SW 1271 (cell line): Measurements from ENCODE around the gene KIF7.

Experiments
- DNase-seq, 2 experiments: peaks; one replicate each; lab custom pipeline; 2025; lab: John Stamatoyannopoulos, UW

Gene KIF7

GRCh38 chr15:89670971-89671560 lies 15.8 kb upstream of the KIF7 start:
- DNase-seq: no peak

- no peak for DNase-seq
Measured at GRCh38 chr15:89669941-89670340, 14.7 kb upstream of the KIF7 start.

- no peak for DNase-seq
Measured at GRCh38 chr15:89669309-89669865, 14.1 kb upstream of the KIF7 start.

GRCh38 chr15:89668171-89668570 lies 12.9 kb upstream of the KIF7 start:
- no peak for DNase-seq

GRCh38 chr15:89667706-89667960 lies 12.4 kb upstream of the KIF7 start:
- DNase-seq: no peak

GRCh38 chr15:89666858-89667705 lies 11.8 kb upstream of the KIF7 start:
- no peak for DNase-seq

- no peak for DNase-seq
Measured at GRCh38 chr15:89666184-89666857, 11.1 kb upstream of the KIF7 start.

- no peak for DNase-seq
Measured at GRCh38 chr15:89665449-89666181, 10.3 kb upstream of the KIF7 start.

GRCh38 chr15:89664441-89665350 lies 9.4 kb upstream of the KIF7 start:
- no peak for DNase-seq

GRCh38 chr15:89662893-89663626 lies 7.8 kb upstream of the KIF7 start:
- DNase-seq: peak in 1 of 2 experiments; percentile 81

- DNase-seq: no peak
Measured at GRCh38 chr15:89660556-89660955, 5.3 kb upstream of the KIF7 start.

GRCh38 chr15:89659295-89659694 lies 4.0 kb upstream of the KIF7 start:
- no peak for DNase-seq

GRCh38 chr15:89657686-89658200 lies 2.5 kb upstream of the KIF7 start:
- no peak for DNase-seq

GRCh38 chr15:89656116-89656815 lies 999 bp upstream of the KIF7 start:
- DNase-seq: no peak

- no peak for DNase-seq
Measured at GRCh38 chr15:89654301-89654761, 936 bp downstream of the KIF7 start.

GRCh38 chr15:89653578-89653977 lies 1.7 kb downstream of the KIF7 start:
- DNase-seq: no peak

- no peak for DNase-seq
Measured at GRCh38 chr15:89652666-89653065, 2.6 kb downstream of the KIF7 start.

- no peak for DNase-seq
Measured at GRCh38 chr15:89652131-89652530, 3.1 kb downstream of the KIF7 start.

GRCh38 chr15:89649716-89650115 lies 5.6 kb downstream of the KIF7 start:
- DNase-seq: no peak
